SU-DHL-6 (cell line): ENCODE measurements around the gene CELSR3.

Source experiments
- H2AFZ ChIP-seq: fragments of 200-600 bp; sonication (generic); 2 replicates; pipeline ENCODE4 v1.6.1; 2014; ENCODE audit warnings: low read depth, mild to moderate bottlenecking, moderate library complexity, mixed read lengths, antibody characterized with exemption, low read length; ENCODE audit not compliant: severe bottlenecking
- H3F3A ChIP-seq: fragments of 200-600 bp; shearing (Covaris generic); 2 replicates; pipeline ENCODE4 v1.6.0; 2016; ENCODE audit warnings: antibody characterized with exemption, mild to moderate bottlenecking; ENCODE audit not compliant: insufficient read depth
- H3K27ac ChIP-seq: fragments of 200-600 bp; sonication (generic); 2 replicates; pipeline ENCODE4 v1.5.1; 2016; ENCODE audit warnings: low read depth, mild to moderate bottlenecking, low read length, moderate library complexity, mixed read lengths
- H3K27me3 ChIP-seq: fragments of 200-600 bp; sonication (generic), shearing (Covaris generic); 2 replicates; pipeline ENCODE4 v1.6.0; 2014; ENCODE audit warnings: mild to moderate bottlenecking, low read length
- H3K36me3 ChIP-seq: fragments of 200-600 bp; sonication (generic); 2 replicates; pipeline ENCODE4 v1.6.1; 2014; ENCODE audit warnings: mild to moderate bottlenecking, low read length, mixed read lengths
- H3K4me2 ChIP-seq: fragments of 300-600, 200-600 bp; shearing (Covaris generic), sonication (generic); 2 replicates; pipeline ENCODE4 v1.6.0; 2014; ENCODE audit warnings: low read length, low read depth, mild to moderate bottlenecking; ENCODE audit not compliant: poor library complexity, severe bottlenecking
- H3K4me3 ChIP-seq: fragments of 200-600 bp; sonication (generic); 2 replicates; pipeline ENCODE4 v1.5.1; 2014; ENCODE audit warnings: antibody characterized with exemption, low read length, mild to moderate bottlenecking, mixed read lengths; ENCODE audit not compliant: insufficient read depth, poor library complexity, severe bottlenecking
- H3K79me2 ChIP-seq: fragments of 200-600 bp; sonication (generic); 2 replicates; pipeline ENCODE4 v1.6.1; 2014; ENCODE audit warnings: mild to moderate bottlenecking, low read length, moderate library complexity; ENCODE audit not compliant: insufficient read depth
- H3K9ac ChIP-seq: fragments of 200-600 bp; sonication (generic); 2 replicates; pipeline ENCODE4 v1.7.0; 2014; ENCODE audit warnings: mild to moderate bottlenecking, low read length
- H3K9me2 ChIP-seq: fragments of 200-600 bp; sonication (generic); replicated peaks from 2 replicates; pipeline ENCODE4 v1.6.1; 2014; ENCODE audit warnings: low read length; ENCODE audit not compliant: insufficient read depth
- H3K9me3 ChIP-seq: fragments of 200-600 bp; sonication (generic); 2 replicates; pipeline ENCODE4 v1.6.1; 2014; ENCODE audit warnings: low read length, mixed read lengths; ENCODE audit not compliant: insufficient read depth
- H4K20me1 ChIP-seq: fragments of 200-600 bp; sonication (generic); 2 replicates; pipeline ENCODE4 v1.6.1; 2014; ENCODE audit warnings: low read depth, mild to moderate bottlenecking, antibody characterized with exemption, low read length, moderate library complexity, mixed read lengths
- CTCF ChIP-seq: fragments of 200-600 bp; sonication (generic); IDR thresholded peaks from one replicate; pipeline ENCODE4 v1.5.1; 2017; ENCODE audit warnings: antibody characterized with exemption, mild to moderate bottlenecking, low read length, moderate library complexity; ENCODE audit not compliant: insufficient read depth, poor library complexity, severe bottlenecking
- EZH2phosphoT487 ChIP-seq: fragments of 200-600 bp; sonication (generic), shearing (Covaris generic); conservative IDR thresholded peaks from 2 replicates; pipeline ENCODE4 v1.6.1; 2018; ENCODE audit warnings: mild to moderate bottlenecking, antibody characterized with exemption, low read length, moderate library complexity, mixed read lengths

Gene CELSR3

GRCh38 chr3:48708481-48708889 lies 45.8 kb upstream of the CELSR3 start:
- Histone ChIP-seq H3K4me3 (no peak overlapping the region), H2AFZ (no peak overlapping the region), H3K9me3 (no peaks in the 10 kb centered on the region), H3K9ac (no peak overlapping the region), H3K4me2 (no peak overlapping the region), H3F3A (0 out of 2 replicates have a peak, but pooled peaks cover 6% of the 10 kb centered on the region), H3K27me3 (no peaks in the 10 kb centered on the region), H4K20me1 (peaks cover 5% of the 10 kb centered on the region; the same call in 1 of the 2 replicates), H3K36me3 (peaks cover 6% of the 10 kb centered on the region; the same call in 1 of the 2 replicates), H3K79me2 (peaks cover 96% of the 10 kb centered on the region), H3K27ac (no peak overlapping the region), H3K9me2 (no peaks in the 10 kb centered on the region)
- TF ChIP-seq EZH2phosphoT487, result no peak
- no peak for TF ChIP-seq CTCF

GRCh38 chr3:48707157-48707556 lies 44.5 kb upstream of the CELSR3 start:
- no peak overlapping the region for H3K4me3 ChIP-seq
- H3K9me3 ChIP-seq, result no peaks in the 10 kb centered on the region
- H3F3A ChIP-seq, result 0 out of 2 replicates have a peak, but pooled peaks cover 6% of the 10 kb centered on the region
- H3K4me2 ChIP-seq, result no peak overlapping the region
- H3K27me3 ChIP-seq, result no peaks in the 10 kb centered on the region
- H3K79me2 ChIP-seq, result peaks cover 96% of the 10 kb centered on the region
- TF ChIP-seq EZH2phosphoT487, result no peak
- H3K9me2 ChIP-seq, result no peaks in the 10 kb centered on the region
- no peak overlapping the region for H3K27ac ChIP-seq
- H4K20me1 ChIP-seq, result peaks cover 14% of the 10 kb centered on the region; the same call in 1 of the 2 replicates
- no peak overlapping the region for H3K9ac ChIP-seq
- peaks cover 6% of the 10 kb centered on the region; the same call in 1 of the 2 replicates for H3K36me3 ChIP-seq
- H2AFZ ChIP-seq, result no peak overlapping the region

- Histone ChIP-seq H3K9me2 (no peaks in the 10 kb centered on the region), H3K36me3 (no peaks in the 10 kb centered on the region; the same call in 1 of the 2 replicates), H3K27me3 (no peaks in the 10 kb centered on the region), H3K4me2 (no peak overlapping the region), H3K4me3 (no peak overlapping the region), H3F3A (no peaks in the 10 kb centered on the region), H2AFZ (no peak overlapping the region), H3K79me2 (peaks cover 97% of the 10 kb centered on the region), H3K9ac (no peak overlapping the region), H3K9me3 (no peaks in the 10 kb centered on the region), H4K20me1 (peaks cover 13% of the 10 kb centered on the region), H3K27ac (no peak overlapping the region)
- TF ChIP-seq EZH2phosphoT487 (no peak), CTCF (no peak)
These were observed 39.7 kb upstream of the CELSR3 start for GRCh38 chr3:48702320-48702920.

- H2AFZ ChIP-seq, result no peak overlapping the region
- peaks cover 17% of the 10 kb centered on the region for H4K20me1 ChIP-seq
- H3K9me2 ChIP-seq, result no peaks in the 10 kb centered on the region
- H3F3A ChIP-seq, result no peaks in the 10 kb centered on the region
- no peaks in the 10 kb centered on the region for H3K27me3 ChIP-seq
- H3K27ac ChIP-seq, result no peak overlapping the region
- peaks cover 4% of the 10 kb centered on the region; the same call in 1 of the 2 replicates for H3K36me3 ChIP-seq
- H3K4me3 ChIP-seq, result no peak overlapping the region
- H3K79me2 ChIP-seq, result peaks cover 97% of the 10 kb centered on the region
- H3K4me2 ChIP-seq, result no peak overlapping the region
- no peak overlapping the region for H3K9ac ChIP-seq
- H3K9me3 ChIP-seq, result no peaks in the 10 kb centered on the region
- TF ChIP-seq CTCF (no peak), EZH2phosphoT487 (no peak)
These were observed 38.2 kb upstream of the CELSR3 start for GRCh38 chr3:48700731-48701405.
